Prostate gland (tissue), 2 donors: ENCODE results near the gene HPCAL4.

Source experiments
- POLR2AphosphoS5 ChIP-seq: sonication (generic); formaldehyde crosslinking; IDR thresholded peaks from one replicate; pipeline ENCODE4 v1.6.1; 2017; ENCODE audit warnings: antibody characterized with exemption
- TF ChIP-seq, protein P1 (sequence below), 4 experiments: fragments of 200-600 bp in 2 of 4; fragments of 450-650 bp in 2 of 4; sonication (generic) in 2 of 4; IDR thresholded peaks; 1 replicate in 3 of 4; 2 replicates in 1 of 4; pipeline ENCODE4 v1.5.1; 2016 to 2019; ENCODE audit warnings: antibody characterized with exemption in 4 of 4, mild to moderate bottlenecking in 2 of 4, moderate library complexity in 2 of 4

DNA sequence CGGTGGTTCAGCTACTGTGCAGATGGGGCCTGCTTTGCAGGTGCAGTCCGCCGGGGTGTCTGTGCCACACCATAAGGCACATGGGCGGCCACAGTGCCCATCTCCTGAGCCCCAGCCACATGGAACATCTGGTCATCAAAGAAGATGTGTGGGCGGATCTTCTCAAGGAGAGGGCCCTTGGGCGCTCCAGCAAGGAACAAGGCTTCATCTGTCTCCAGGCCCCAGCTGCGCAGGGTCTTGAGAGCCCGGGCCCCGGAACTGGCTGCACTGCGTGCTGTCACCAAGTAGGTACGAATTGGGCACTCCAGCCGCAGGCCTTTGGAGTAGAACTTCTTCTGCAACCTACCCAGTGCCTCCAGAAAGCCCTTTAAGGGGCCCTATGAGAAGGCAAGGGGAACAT is 32.1 kb downstream of the HPCAL4 start:
- TF ChIP-seq, protein P1, sequence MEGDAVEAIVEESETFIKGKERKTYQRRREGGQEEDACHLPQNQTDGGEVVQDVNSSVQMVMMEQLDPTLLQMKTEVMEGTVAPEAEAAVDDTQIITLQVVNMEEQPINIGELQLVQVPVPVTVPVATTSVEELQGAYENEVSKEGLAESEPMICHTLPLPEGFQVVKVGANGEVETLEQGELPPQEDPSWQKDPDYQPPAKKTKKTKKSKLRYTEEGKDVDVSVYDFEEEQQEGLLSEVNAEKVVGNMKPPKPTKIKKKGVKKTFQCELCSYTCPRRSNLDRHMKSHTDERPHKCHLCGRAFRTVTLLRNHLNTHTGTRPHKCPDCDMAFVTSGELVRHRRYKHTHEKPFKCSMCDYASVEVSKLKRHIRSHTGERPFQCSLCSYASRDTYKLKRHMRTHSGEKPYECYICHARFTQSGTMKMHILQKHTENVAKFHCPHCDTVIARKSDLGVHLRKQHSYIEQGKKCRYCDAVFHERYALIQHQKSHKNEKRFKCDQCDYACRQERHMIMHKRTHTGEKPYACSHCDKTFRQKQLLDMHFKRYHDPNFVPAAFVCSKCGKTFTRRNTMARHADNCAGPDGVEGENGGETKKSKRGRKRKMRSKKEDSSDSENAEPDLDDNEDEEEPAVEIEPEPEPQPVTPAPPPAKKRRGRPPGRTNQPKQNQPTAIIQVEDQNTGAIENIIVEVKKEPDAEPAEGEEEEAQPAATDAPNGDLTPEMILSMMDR (IDR thresholded peaks at IDR 0.05) = no peak
- no peak for TF ChIP-seq POLR2AphosphoS5
